ENCODE measurements around the gene ODF4. TPM values are rescaled to one million over a fixed set of nuclear protein-coding genes. Genes with fewer than 3 reads are reported as not detected.
A peak's percentile ranks its signal among the peaks of the same experiment; 100 is the strongest.

The ODF4 gene, protein sequence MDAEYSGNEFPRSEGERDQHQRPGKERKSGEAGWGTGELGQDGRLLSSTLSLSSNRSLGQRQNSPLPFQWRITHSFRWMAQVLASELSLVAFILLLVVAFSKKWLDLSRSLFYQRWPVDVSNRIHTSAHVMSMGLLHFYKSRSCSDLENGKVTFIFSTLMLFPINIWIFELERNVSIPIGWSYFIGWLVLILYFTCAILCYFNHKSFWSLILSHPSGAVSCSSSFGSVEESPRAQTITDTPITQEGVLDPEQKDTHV
- not detected in 2 replicates for total RNA-seq

DNA sequence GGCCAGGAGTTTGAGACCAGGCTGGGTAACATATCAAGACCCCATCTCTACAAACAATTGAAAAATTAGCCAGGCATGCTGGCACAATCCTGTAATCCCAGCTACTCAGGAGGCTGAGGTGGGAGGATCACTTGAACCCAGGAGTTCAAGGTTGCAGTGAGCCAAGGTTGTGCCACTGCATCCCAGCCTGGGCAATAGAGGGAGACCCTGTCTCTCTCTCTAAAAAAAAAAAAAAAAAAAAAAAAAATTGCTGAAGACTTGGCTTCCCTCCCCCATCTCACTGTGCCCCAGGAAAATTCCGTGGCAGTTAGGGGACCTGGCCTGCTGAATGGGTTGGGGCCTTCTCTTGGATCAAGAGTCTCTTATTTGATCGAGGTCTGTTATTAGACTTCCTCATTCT, at the start of gene ODF4:
Gene ODF4, plus strand, starts transcription at position 301 of the 400 bp plus-strand sequence. CDS start 212 bp downstream, outside the sequence.
- H3K36me3 ChIP-seq (ENCODE audit: insufficient read depth, low read length) = no peaks in the 10 kb centered on the region
- no peak within 1 kb of the TSS for H3K4me3 ChIP-seq (ENCODE audit: insufficient read depth, low read length)
- peak within 1 kb of the TSS; percentile 66 for H3K4me2 ChIP-seq (ENCODE audit: insufficient read depth, low read length)
- DNase-seq (ENCODE audit: insufficient read length, low spot score, missing footprints) = no peak
- peak within 1 kb of the TSS; percentile 68 for H2AFZ ChIP-seq (ENCODE audit: low read length)
- no peaks in the 10 kb centered on the region for H4K20me1 ChIP-seq (ENCODE audit: insufficient read depth, low read length)
- no peaks in the 10 kb centered on the region for H3K9me3 ChIP-seq (ENCODE audit: low read depth, low read length)
- H3K27me3 ChIP-seq (ENCODE audit: insufficient read depth, low read length) = no peaks in the 10 kb centered on the region
- TF ChIP-seq, protein P1, sequence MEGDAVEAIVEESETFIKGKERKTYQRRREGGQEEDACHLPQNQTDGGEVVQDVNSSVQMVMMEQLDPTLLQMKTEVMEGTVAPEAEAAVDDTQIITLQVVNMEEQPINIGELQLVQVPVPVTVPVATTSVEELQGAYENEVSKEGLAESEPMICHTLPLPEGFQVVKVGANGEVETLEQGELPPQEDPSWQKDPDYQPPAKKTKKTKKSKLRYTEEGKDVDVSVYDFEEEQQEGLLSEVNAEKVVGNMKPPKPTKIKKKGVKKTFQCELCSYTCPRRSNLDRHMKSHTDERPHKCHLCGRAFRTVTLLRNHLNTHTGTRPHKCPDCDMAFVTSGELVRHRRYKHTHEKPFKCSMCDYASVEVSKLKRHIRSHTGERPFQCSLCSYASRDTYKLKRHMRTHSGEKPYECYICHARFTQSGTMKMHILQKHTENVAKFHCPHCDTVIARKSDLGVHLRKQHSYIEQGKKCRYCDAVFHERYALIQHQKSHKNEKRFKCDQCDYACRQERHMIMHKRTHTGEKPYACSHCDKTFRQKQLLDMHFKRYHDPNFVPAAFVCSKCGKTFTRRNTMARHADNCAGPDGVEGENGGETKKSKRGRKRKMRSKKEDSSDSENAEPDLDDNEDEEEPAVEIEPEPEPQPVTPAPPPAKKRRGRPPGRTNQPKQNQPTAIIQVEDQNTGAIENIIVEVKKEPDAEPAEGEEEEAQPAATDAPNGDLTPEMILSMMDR (IDR thresholded peaks at IDR 0.05; ENCODE audit: extremely low read depth, low read depth, low read length) = no peak
- H3K4me1 ChIP-seq (ENCODE audit: insufficient read depth, low read length) = peaks cover 2% of the 10 kb centered on the region
- H3K79me2 ChIP-seq (ENCODE audit: insufficient read depth, low read length) = no peaks in the 10 kb centered on the region
- no peak within 1 kb of the TSS for H3K27ac ChIP-seq (ENCODE audit: low read depth, low read length)

DNA sequence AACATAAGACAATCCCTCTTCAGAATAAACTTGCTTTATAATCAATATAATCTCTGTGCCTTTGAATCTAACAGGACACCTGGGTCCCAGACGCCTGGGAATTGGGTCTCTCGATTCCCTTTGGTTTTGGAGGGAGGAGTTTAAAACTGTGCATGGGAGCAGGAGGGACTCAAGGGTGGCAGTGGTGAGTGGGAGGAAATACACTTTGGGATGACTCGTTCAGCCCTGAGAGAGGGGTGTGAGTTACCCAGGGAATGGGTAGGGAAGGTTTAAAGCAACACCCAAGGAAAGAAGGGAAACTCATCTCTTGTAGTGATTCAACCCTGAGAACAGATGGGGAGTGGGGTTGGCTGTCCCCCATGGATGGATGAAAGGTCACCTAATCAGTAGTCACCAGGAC, 49.6 kb upstream of the ODF4 start:
- H3K27ac ChIP-seq (ENCODE audit: low read depth, low read length) = no peak overlapping the region
- no peak overlapping the region for H2AFZ ChIP-seq (ENCODE audit: low read length)
- no peaks in the 10 kb centered on the region for H3K36me3 ChIP-seq (ENCODE audit: insufficient read depth, low read length)
- peaks cover 9% of the 10 kb centered on the region for H3K79me2 ChIP-seq (ENCODE audit: insufficient read depth, low read length)
- peak; percentile 83 for DNase-seq (ENCODE audit: insufficient read length, low spot score, missing footprints)
- H3K27me3 ChIP-seq (ENCODE audit: insufficient read depth, low read length) = no peaks in the 10 kb centered on the region
- no peaks in the 10 kb centered on the region for H4K20me1 ChIP-seq (ENCODE audit: insufficient read depth, low read length)
- no peak overlapping the region for H3K4me3 ChIP-seq (ENCODE audit: insufficient read depth, low read length)
- no peaks in the 10 kb centered on the region for H3K9me3 ChIP-seq (ENCODE audit: low read depth, low read length)
- H3K4me1 ChIP-seq (ENCODE audit: insufficient read depth, low read length) = peaks cover 19% of the 10 kb centered on the region
- TF ChIP-seq, protein P1 (IDR thresholded peaks at IDR 0.05; ENCODE audit: extremely low read depth, low read depth, low read length) = no peak
- peak overlapping the region; percentile 98 for H3K4me2 ChIP-seq (ENCODE audit: insufficient read depth, low read length)

DNA sequence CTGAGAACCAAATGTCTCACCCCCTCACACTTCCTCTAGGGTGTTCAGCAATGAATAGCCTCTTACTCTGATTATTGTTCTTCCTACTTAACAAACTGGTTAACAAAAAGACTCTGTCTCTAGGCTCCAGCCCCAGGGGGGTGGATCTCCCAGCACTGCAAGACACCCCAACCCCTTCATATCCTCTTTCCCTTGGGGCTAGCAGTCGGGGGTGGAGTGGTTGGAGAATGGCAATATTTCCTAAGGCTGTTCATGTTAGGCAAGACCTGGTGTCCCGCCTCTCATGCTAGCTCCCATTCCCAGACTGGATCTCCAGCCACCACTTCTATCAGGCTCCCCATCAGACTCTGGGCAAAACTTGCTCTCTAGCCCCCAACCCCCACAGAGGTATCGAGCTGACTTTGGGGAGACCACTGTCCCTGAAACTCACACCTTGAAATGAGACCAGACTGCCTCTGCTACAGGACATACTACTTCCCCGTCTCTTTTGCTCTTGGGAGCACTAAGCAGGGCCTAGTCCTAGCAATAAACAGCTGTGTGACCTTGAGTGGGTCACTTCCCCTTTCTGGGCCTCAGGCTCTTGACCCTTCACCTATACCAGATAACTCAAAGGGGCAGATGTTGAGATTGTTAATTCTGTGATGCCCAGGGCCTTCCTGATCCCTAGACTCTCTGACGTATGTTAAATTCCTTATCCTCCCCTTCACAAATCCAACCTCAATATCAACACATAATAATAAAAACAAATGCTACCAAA, 46.8 kb upstream of the ODF4 start:
- Histone ChIP-seq H3K27ac (ENCODE audit: low read depth, low read length) (no peak overlapping the region), H3K79me2 (ENCODE audit: insufficient read depth, low read length) (peaks cover 9% of the 10 kb centered on the region), H4K20me1 (ENCODE audit: insufficient read depth, low read length) (no peaks in the 10 kb centered on the region), H3K36me3 (ENCODE audit: insufficient read depth, low read length) (no peaks in the 10 kb centered on the region), H3K4me1 (ENCODE audit: insufficient read depth, low read length) (peaks cover 20% of the 10 kb centered on the region), H3K9me3 (ENCODE audit: low read depth, low read length) (no peaks in the 10 kb centered on the region), H3K4me2 (ENCODE audit: insufficient read depth, low read length) (no peak overlapping the region), H3K27me3 (ENCODE audit: insufficient read depth, low read length) (no peaks in the 10 kb centered on the region), H3K4me3 (ENCODE audit: insufficient read depth, low read length) (no peak overlapping the region), H2AFZ (ENCODE audit: low read length) (no peak overlapping the region)
- peak; percentile 87 for DNase-seq (ENCODE audit: insufficient read length, low spot score, missing footprints)
- TF ChIP-seq, protein P1 (IDR thresholded peaks at IDR 0.05; ENCODE audit: extremely low read depth, low read depth, low read length) = no peak

DNA sequence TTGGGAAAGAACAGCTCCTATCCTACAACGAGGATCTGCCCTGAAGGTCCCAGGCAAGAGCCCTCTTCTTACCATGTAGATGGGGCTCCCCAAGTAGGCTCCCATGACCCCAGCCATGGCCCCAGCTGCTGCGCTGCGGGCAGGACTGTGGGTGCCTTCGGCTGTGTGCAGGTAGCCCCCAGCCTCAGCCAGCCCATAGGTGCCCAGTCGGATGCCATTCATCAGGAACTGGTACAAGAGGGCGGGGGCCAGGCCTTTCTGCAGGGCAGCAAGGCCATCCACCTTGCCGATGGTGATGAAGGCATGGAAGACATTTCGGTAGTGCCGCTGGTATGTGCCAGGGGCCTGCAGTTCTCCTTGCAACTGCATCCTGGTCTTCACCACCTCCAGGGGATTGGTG, 45.3 kb upstream of the ODF4 start:
- Histone ChIP-seq H3K9me3 (ENCODE audit: low read depth, low read length) (no peaks in the 10 kb centered on the region), H2AFZ (ENCODE audit: low read length) (no peak overlapping the region), H3K27ac (ENCODE audit: low read depth, low read length) (no peak overlapping the region), H3K79me2 (ENCODE audit: insufficient read depth, low read length) (peaks cover 5% of the 10 kb centered on the region), H3K4me3 (ENCODE audit: insufficient read depth, low read length) (no peak overlapping the region), H3K27me3 (ENCODE audit: insufficient read depth, low read length) (no peaks in the 10 kb centered on the region), H4K20me1 (ENCODE audit: insufficient read depth, low read length) (no peaks in the 10 kb centered on the region), H3K4me1 (ENCODE audit: insufficient read depth, low read length) (peaks cover 15% of the 10 kb centered on the region), H3K4me2 (ENCODE audit: insufficient read depth, low read length) (peak overlapping the region; percentile 95), H3K36me3 (ENCODE audit: insufficient read depth, low read length) (no peaks in the 10 kb centered on the region)
- TF ChIP-seq, protein P1 (IDR thresholded peaks at IDR 0.05; ENCODE audit: extremely low read depth, low read depth, low read length) = no peak
- no peak for DNase-seq (ENCODE audit: insufficient read length, low spot score, missing footprints)
